ENCODE results near the gene EIF2S1. TPM values are rescaled to one million over a fixed set of nuclear protein-coding genes. Genes with fewer than 3 reads are reported as not detected.
"Not testable (repeated sequence)": the region's sequence is repeated elsewhere in the genome, so short reads cannot be mapped to it uniquely, and the experiment has no call there.

The EIF2S1 gene
- polyA plus RNA-seq, 4 donors = 82.5 to 111 (median 94.3) TPM

- no peak for DNase-seq (ENCODE audit: low read depth in 4 of 4, low spot score in 3 of 4)
Measured at GRCh38 chr14:67409461-67409860, 49.3 kb downstream of the EIF2S1 start.

- DNase-seq (ENCODE audit: low read depth in 4 of 4, low spot score in 3 of 4) = no peak
Measured at GRCh38 chr14:67410313-67410712, 50.2 kb downstream of the EIF2S1 start.

- no peak for DNase-seq (ENCODE audit: low read depth in 4 of 4, low spot score in 3 of 4)
Measured at GRCh38 chr14:67411370-67411769, 51.2 kb downstream of the EIF2S1 start.

GRCh38 chr14:67411820-67412421 lies 51.8 kb downstream of the EIF2S1 start, which contains the start of gene PLEK2:
PLEK2 (minus strand) TSS chr14:67412165; CDS start chr14:67412059, 106 bp downstream.
- DNase-seq (ENCODE audit: low read depth in 4 of 4, low spot score in 3 of 4) = no peak

- no peak for DNase-seq (ENCODE audit: low read depth in 4 of 4, low spot score in 3 of 4)
Measured at GRCh38 chr14:67413806-67414769, 54.0 kb downstream of the EIF2S1 start.

GRCh38 chr14:67415610-67416009 lies 55.5 kb downstream of the EIF2S1 start:
- DNase-seq (ENCODE audit: low read depth in 4 of 4, low spot score in 3 of 4) = not testable (repeated sequence)

GRCh38 chr14:67416085-67416484 lies 56.0 kb downstream of the EIF2S1 start:
- no peak for DNase-seq (ENCODE audit: low read depth in 4 of 4, low spot score in 3 of 4)

- DNase-seq (ENCODE audit: low read depth in 4 of 4, low spot score in 3 of 4) = no peak
Measured at GRCh38 chr14:67416810-67417209, 56.7 kb downstream of the EIF2S1 start.

- no peak for DNase-seq (ENCODE audit: low read depth in 4 of 4, low spot score in 3 of 4)
Measured at GRCh38 chr14:67417633-67418032, 57.5 kb downstream of the EIF2S1 start.

- no peak for DNase-seq (ENCODE audit: low read depth in 4 of 4, low spot score in 3 of 4)
Measured at GRCh38 chr14:67418401-67419191, 58.5 kb downstream of the EIF2S1 start.

- DNase-seq (ENCODE audit: low read depth in 4 of 4, low spot score in 3 of 4) = no peak
Measured at GRCh38 chr14:67420102-67420739, 60.1 kb downstream of the EIF2S1 start.

GRCh38 chr14:67421356-67422224 lies 61.5 kb downstream of the EIF2S1 start:
- DNase-seq (ENCODE audit: low read depth in 4 of 4, low spot score in 3 of 4) = no peak

- DNase-seq (ENCODE audit: low read depth in 4 of 4, low spot score in 3 of 4) = no peak
Measured at GRCh38 chr14:67423424-67423823, 63.3 kb downstream of the EIF2S1 start.

- DNase-seq (ENCODE audit: low read depth in 4 of 4, low spot score in 3 of 4) = no peak
Measured at GRCh38 chr14:67424539-67424938, 64.4 kb downstream of the EIF2S1 start.

- no peak for DNase-seq (ENCODE audit: low read depth in 4 of 4, low spot score in 3 of 4)
Measured at GRCh38 chr14:67425608-67426007, 65.5 kb downstream of the EIF2S1 start.

- no peak for DNase-seq (ENCODE audit: low read depth in 4 of 4, low spot score in 3 of 4)
Measured at GRCh38 chr14:67426161-67426560, 66.0 kb downstream of the EIF2S1 start.

- DNase-seq (ENCODE audit: low read depth in 4 of 4, low spot score in 3 of 4) = peak; percentile 39 to 70 (median 64)
Measured at GRCh38 chr14:67426983-67427606, 67.0 kb downstream of the EIF2S1 start.

- DNase-seq (ENCODE audit: low read depth in 4 of 4, low spot score in 3 of 4) = no peak
Measured at GRCh38 chr14:67428501-67429031, 68.4 kb downstream of the EIF2S1 start.
